ENCODE results near the gene NDRG4.

NDRG4 gene

DNA sequence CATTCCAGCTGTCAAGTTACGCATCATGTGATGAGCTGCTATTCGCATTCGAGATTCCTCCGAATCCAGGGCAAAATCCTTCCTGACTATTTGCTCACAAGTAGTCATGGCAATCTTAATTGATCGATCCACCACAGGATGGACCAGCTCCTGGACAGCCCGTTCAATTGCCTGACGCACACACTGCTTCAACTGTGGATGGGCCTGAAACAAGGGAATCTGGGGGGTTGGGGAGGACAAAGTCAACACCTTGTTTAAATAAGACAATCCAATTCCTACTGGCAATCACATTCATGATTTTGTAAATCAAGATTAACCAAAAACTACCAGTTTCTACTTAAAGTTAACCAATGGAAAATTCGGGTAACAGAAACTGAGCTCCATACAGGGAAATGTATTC is 43.7 kb downstream of the NDRG4 start:
- DNase-seq (ENCODE audit: low spot score), result no peak

GRCh38 chr16:58548378-58548777 is 48.4 kb downstream of the NDRG4 start:
- no peak for DNase-seq (ENCODE audit: low spot score)

GRCh38 chr16:58551496-58551895 is 51.6 kb downstream of the NDRG4 start:
- no peak for DNase-seq (ENCODE audit: low spot score)

- no peak for DNase-seq (ENCODE audit: low spot score)
These were observed 56.7 kb downstream of the NDRG4 start for GRCh38 chr16:58556678-58557077.
